ENCODE results near the gene FBXO48.
"Not testable (repeated sequence)": the region's sequence is repeated elsewhere in the genome, so short reads cannot be mapped to it uniquely, and the experiment has no call there.

Gene FBXO48

DNA sequence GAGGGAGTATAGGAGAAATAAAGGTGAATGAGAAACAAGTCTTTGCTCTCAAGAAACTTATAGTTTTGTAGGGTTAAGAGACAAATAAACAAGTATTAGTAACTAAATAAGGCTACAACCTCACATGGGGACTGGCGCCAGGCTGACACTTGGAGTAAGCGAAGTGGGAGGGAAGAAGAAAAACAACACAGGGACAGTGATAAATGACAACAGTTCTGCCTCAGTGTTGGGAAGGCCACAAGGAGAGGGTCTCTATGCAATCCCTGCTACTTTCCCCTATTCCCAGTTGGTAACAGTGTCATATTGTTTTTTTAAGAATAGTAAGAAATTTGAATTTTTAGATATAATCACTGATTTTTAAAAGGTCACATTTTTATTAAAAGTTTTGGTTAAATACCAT, 4.3 kb upstream of the FBXO48 start:
- DNase-seq (ENCODE audit: low spot score): no peak

- peak; percentile 29 for DNase-seq (ENCODE audit: low spot score)
These were observed 2.8 kb upstream of the FBXO48 start for GRCh38 chr2:68469935-68470334.

GRCh38 chr2:68468801-68469200, 1.7 kb upstream of the FBXO48 start:
- no peak for DNase-seq (ENCODE audit: low spot score)

GRCh38 chr2:68466778-68467076, 367 bp downstream of the FBXO48 start:
- no peak for DNase-seq (ENCODE audit: low spot score)

DNA sequence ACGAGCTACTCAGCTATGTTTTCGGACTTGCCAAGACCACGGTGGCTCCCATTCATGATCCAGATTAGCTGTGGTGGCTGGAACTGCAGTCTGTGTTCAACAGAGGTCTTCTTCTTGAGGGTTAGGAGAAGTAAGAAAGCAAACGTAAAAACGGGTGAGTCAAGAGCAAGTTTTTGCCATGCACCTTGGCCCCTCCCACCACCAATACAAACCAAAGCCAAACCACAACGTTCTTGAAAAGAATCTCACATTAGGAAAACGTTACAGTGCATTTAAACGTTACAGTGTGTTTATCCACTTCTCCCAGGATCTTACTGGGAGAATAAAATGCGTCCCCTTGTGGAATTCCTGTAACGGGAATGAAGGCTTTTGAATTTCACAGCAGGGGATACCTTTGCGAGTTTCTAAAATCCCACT, 725 bp downstream of the FBXO48 start:
- DNase-seq (ENCODE audit: low spot score): peak; percentile 47

GRCh38 chr2:68465081-68465916, 1.8 kb downstream of the FBXO48 start:
- no peak for DNase-seq (ENCODE audit: low spot score)

- DNase-seq (ENCODE audit: low spot score): no peak
These were observed 2.4 kb downstream of the FBXO48 start for GRCh38 chr2:68464651-68465050.

DNA sequence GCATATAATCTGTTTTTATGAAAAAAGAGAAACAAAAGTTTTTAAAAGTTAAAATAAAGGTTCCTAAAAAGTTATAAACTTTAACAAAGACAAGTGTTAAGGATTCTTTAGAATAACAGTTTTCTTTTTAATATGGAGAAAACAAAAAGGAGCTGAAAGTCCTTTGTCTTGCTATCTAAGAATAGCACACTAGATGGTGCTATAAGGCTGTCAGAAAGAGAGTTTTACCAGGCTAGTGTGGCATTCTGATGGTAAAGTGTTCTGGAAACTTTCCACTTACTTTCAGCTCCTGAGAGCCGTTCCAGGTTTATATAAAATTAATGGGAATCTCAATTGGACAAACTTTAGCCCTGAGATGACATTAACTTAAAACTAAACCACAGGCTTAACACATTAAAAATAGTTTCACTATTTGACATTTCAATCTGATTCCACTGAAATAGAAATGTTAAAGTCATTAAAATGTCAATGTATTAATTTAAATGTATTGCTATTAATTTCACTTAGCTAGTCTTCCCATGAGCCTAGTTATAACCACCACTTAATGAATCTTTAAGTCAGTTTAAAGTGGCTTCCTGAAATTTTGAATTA, 3.7 kb downstream of the FBXO48 start:
- peak; percentile 60 for DNase-seq (ENCODE audit: low spot score)

DNA sequence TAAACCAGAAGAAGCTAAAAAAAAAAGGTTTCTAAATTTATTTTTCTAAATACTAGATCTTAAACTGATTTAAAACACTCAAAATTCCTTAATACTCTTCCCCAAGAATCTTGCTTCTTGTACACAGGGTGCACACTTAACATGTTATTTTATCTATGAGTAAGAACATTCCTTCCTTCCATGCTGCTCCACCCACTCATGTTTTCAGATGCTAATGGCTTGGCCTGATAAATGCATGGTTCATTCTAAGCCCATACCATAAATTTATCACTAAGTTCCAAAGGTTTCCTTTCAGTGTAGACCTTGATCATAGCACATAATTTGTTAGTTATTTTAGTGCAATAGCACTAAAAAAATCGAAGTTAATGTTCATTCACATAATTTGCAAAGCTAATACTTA, 8.1 kb downstream of the FBXO48 start:
- DNase-seq (ENCODE audit: low spot score): no peak

- DNase-seq (ENCODE audit: low spot score): no peak
These were observed 10.9 kb downstream of the FBXO48 start for GRCh38 chr2:68456198-68456597.

DNA sequence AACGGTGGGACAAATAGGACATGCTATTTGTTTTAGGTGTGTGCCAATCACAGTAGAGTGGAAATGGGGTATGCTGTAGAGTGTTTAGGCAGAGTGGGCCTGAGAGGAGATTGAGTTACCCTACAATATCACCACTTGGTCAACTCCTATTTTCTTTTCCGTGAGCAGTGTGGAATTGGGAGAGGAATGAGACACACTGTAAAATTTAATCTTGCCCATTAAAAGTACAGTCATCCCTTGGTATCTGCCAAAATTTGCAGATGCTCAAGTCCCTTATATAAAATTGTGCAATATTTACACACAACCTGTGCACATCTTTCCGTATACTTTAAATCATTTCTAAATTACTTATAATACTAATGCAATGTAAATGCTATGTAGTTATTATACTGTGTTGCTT, 12.4 kb downstream of the FBXO48 start:
- no peak for DNase-seq (ENCODE audit: low spot score)

DNA sequence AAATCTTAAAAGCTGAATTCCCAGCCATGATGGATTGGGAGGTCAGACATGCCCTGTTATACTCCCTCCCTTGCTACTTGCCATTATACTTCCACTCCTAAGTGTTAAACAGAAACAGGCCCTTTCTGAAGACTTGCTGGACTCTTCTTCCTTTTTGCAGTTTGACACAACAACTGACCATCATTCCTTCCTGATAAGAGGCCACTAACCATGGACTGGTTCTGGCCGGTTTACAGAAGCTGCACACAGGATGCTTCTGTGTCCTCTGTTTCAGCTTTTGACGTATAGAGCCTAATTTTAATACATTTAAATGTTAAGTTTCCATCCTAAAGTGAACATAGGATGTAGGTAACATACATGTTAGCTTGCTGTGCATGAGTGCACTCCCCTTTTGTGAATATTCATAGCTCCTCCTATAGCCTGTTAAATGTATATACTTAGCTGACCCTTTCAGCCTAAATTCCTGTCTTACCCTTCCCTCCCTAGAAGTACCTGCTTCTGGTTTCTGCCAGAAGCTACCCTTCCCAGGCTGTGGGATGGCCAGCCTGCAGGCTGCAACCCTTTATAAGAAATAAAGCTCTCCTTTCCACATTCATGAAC, 13.2 kb downstream of the FBXO48 start:
- DNase-seq (ENCODE audit: low spot score): no peak

DNA sequence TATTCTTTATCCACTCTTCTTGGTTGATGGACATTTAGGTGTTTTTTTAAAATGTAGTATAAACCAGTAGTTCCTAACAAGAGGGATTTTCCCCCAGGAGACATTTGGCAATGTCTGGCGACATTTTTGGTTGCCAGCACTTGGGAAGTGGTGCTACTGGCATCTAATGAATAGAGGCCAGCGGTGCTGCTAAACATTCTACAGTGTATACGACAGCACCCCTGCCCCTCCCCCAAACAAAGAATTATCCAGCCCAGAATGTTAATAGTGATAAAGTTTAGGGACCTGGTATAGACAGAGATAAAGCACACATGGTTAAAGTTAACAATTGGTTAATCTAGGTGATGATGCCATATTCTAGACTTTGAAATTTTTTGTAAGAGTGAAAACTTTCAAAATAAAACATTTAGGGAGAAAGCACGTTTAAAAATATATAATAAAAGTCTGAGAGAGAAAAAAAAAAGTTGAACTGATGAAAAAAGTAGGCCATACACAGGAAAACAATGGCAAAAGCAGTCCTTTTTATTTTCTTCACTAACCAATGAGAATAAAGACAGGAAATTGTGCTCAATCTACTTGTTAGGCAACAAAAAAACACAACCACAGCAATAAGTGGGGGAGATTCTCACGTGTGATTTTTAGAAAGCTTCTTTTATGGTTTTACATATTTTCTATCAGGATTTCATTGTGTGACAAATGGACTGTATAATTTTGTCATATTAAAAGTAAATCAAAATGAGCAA, 14.8 kb downstream of the FBXO48 start:
- DNase-seq (ENCODE audit: low spot score): no peak

DNA sequence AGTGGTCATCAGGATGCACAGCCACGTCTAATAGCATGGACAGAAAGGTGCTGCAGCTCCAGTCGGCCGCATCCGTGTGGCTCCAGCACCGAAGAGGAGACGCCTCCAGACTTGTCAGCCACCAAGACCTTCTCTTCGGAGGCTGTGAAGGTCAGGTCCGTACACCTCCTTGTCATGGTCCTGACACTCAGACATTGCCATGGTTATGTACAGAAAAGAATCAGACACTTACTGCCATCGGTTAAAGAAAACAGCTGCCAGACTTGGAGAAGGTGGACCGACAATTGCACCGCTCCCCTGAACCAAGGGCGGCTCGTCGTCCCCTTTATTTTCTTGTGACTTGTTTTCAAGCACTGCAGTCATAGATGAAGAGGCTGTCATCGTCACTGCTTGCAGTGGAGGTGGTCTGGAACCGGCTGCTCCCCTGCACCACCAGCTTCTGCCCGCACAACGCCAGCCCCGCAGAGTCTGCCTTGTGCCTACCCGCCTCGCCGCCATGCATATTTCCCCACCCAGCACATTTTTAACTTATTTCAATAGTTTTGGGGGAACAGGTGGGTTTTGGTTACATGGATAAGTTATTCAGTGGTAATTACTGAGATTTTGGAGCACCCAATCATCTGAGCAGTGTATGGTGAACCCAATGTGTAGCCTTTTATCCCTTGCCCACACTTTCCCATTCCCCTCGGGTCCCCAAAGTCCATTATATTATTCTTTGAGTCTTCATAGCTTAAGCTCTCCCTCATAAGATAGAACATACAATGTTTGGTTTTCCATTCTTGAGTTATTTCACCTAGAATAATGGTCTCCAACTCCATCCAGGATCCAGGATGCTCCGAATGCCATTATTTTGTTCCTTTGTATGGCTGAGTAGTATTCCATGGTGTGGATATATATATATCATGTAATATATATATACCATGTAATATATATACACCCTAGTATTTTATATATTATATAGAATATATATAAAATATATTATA, 18.1 kb downstream of the FBXO48 start:
- DNase-seq (ENCODE audit: low spot score): no peak

- no peak for DNase-seq (ENCODE audit: low spot score)
These were observed 20.0 kb downstream of the FBXO48 start for GRCh38 chr2:68447118-68447517.

GRCh38 chr2:68446425-68446824, 20.7 kb downstream of the FBXO48 start:
- DNase-seq (ENCODE audit: low spot score): not testable (repeated sequence)

DNA sequence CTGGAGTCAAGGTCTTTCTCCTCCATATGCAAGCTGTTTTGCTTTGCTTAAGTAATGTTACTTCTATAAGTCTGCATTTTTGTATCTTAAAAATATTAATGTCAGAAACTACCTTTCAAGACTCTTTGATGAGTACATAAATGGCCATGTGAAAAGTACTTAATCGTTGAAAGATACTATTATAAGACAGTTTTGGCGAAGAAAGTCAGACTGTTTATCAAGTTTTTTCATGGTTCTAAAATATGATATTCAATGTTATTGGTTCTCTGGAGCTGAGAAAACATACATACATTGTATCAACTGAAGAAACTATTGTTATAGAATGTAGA, 25.1 kb downstream of the FBXO48 start:
- DNase-seq (ENCODE audit: low spot score): no peak

DNA sequence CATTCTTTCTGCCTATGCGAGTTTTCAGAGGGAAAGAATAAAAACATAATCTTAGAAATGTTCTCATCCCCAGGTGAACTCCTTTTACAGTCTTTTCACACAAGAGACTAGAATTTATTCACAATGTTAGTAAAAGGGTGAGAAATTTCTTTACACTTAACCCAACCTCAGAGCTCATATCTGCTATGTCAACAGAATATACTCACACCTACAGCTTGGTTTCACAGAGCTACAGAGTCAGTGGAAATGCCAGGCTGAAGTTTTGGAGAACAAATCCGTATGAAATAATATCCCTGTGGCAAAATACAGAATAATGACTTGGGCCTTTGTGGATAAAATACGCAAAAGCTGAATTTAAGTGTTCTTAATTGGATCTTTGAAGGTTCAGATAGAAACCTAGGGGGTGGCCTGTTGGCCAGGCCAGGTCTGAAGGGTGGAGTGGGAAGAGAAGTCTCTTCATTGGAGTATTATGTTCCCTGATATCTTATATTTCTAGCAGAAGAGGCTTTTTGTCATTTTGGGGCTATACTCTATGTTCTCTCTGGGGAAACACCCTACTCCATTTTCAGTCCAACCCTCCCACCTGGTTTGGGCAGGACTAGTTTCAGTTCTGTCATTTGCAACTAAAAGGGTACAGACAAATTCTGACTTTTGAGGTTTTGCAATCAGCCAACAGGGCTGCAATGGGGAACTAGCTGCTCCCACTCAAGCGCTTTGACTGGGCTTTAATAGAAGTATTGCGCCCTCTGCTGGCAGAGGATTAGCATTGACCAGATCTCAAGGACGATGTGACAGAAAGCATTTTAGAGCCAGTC, 25.7 kb downstream of the FBXO48 start:
- DNase-seq (ENCODE audit: low spot score): peak; percentile 86

DNA sequence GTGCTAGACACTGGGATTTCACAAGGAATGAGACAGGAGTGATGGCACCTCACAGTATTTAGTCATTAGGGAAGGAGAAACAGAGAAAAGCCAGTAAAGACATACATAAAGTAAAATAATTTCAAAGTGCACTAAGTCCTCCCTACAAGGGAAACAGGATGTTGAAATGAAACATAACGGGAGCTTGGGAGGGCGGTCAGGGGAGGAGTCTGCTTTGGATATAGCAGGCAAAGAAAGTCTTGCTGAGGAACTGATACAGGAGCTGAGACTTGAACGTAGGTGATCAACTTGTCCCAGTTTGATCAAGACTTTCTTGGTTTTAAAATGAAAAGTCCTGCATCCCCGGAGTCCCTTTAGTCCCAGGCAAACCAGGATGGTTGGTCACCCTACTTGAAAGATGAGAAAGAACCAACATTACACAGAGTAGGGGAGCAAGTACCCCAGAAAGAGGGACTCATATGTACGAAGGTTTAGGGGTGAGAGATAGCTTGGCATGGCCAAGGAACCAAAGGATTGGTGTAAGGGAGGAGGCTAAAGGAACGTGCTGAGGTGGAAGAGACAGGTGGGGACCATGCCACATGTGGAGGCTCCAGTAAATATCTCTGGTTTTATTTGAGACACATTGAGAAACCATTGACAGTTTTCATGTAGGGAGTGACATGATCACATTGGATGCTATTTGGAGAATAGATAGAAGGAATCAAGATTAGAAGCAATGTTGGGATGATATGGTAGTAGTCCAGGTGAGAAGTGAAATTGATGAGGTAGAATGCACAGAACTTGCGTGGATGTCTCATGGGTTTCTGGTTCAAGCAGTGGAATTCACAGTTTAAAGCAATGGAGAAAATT, 28.4 kb downstream of the FBXO48 start:
- DNase-seq (ENCODE audit: low spot score): no peak

- no peak for DNase-seq (ENCODE audit: low spot score)
These were observed 30.8 kb downstream of the FBXO48 start for GRCh38 chr2:68436270-68436669.

Data from SW480 (cell line).